HG02798 (cell line): ENCODE data around the gene FBLN1.
"Not testable (repeated sequence)": the region's sequence is repeated elsewhere in the genome, so short reads cannot be mapped to it uniquely, and the experiment has no call there.

Source experiments
- ATAC-seq: cut with Tn5 transposase; IDR thresholded peaks from one replicate; pipeline ENCODE4 v1.9.1; 2021; ENCODE audit warnings: mild to moderate bottlenecking; ENCODE audit not compliant: unreplicated experiment, poor library complexity

The FBLN1 gene, protein sequence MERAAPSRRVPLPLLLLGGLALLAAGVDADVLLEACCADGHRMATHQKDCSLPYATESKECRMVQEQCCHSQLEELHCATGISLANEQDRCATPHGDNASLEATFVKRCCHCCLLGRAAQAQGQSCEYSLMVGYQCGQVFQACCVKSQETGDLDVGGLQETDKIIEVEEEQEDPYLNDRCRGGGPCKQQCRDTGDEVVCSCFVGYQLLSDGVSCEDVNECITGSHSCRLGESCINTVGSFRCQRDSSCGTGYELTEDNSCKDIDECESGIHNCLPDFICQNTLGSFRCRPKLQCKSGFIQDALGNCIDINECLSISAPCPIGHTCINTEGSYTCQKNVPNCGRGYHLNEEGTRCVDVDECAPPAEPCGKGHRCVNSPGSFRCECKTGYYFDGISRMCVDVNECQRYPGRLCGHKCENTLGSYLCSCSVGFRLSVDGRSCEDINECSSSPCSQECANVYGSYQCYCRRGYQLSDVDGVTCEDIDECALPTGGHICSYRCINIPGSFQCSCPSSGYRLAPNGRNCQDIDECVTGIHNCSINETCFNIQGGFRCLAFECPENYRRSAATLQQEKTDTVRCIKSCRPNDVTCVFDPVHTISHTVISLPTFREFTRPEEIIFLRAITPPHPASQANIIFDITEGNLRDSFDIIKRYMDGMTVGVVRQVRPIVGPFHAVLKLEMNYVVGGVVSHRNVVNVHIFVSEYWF

GRCh38 chr22:45502215-45503049 is at the start of gene FBLN1:
TSS of gene FBLN1 (plus strand) at chr22:45502883. CDS start at chr22:45502986, 103 bp downstream.
- ATAC-seq: no peak

- ATAC-seq: no peak
Measured at GRCh38 chr22:45453764-45454163, 48.9 kb upstream of the FBLN1 start.

- no peak for ATAC-seq
Measured at GRCh38 chr22:45454275-45454674, 48.4 kb upstream of the FBLN1 start.

DNA sequence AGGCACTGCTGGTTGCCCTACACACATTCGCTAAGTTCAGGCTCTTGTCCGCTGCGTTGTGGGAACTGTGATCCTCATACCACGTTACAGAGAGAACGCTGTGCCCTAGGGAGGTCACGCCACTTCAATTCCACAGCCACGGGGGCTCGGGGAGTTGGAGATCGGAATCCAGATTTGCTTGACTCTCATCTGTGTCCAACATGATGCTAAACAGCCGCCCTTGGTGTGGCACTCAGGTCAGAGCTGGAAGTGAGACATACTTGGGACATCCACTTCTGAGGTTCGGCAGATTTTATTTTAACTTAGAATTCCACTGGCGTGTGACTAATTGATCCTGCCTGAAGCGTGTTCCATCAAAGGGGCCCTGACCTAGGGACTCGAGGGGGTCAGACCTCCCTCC is 47.5 kb upstream of the FBLN1 start:
- ATAC-seq: no peak

- ATAC-seq: no peak
Measured at GRCh38 chr22:45455621-45456020, 47.1 kb upstream of the FBLN1 start.

- ATAC-seq: no peak
Measured at GRCh38 chr22:45456811-45457210, 45.9 kb upstream of the FBLN1 start.

DNA sequence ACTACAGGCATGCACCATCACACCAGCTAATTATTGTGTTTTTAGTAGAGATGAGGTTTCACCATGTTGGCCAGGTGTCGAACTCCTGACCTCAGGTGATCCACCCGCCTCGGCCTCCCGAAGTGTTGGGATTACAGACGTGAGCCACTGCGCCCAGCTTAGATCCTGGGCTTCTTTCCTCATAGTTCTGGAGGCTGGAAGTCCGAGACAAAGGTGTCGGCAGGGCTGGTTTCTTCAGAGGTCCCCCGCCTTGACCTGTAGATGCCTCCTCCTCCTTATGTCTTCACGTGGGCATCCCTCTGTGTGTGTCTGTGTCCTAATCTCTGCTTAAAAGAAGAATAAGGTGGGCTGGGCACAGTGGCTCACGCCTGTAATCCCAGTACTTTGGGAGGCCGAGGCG is 44.2 kb upstream of the FBLN1 start:
- no peak for ATAC-seq

DNA sequence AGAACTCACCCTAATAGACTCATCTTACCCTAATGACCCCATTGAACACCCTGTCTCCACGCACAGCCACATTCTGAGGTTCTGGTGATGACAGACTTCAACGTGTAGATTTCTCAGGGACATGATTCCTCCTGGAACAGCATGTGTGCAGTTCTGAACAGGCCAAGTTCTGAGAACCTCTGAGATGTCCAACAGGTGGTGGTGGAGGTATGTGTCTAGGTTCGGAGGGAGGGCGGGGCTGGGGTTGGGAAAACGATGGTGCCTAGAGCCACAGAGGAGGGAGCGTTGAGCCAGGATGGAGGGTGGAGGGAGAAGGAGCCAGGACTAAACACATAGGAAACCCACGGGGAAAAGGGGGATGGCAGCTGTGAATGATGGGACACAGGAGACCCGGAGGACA is 43.4 kb upstream of the FBLN1 start:
- no peak for ATAC-seq

DNA sequence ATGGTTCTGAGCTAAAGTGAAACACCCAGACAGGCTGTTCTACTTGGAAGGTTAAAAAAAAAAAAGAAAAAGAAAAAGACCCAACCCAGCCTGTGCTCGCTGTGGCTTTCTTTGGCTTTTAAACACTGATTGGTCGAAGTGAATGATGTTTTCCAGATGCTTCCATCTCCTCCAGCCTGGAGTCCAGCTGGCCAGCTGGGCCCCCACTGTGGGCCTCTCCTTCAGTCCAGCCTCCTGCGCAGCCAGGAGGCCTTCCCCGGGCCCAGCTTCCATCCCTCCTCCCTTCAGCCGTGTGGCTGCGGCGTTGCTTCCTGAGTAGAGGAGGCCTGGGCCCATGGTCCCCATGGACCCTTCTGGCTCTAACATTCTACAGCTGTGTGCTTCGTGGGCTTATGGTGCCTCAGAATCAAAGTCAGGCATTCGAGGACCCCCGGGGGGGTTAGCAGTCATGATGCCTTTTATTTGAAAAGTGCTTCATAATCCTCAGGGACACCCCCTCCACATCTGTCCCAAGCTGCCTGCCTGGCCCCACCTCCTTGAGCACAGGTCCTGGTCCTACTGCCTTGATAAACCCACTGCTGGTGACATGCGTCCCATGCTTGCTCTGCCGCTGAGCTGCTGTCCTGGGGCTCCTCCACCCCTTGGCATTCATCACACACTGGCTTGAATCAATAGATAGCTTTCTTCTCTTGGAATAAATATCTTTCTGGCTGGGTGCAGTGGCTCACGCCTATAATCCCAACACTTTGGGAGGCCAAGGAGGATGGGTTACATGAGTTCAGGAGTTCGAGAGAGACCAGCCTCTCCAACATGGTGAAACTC is 42.2 kb upstream of the FBLN1 start:
- ATAC-seq: no peak

GRCh38 chr22:45462034-45462655 is 40.5 kb upstream of the FBLN1 start:
- ATAC-seq: no peak

- not testable (repeated sequence) for ATAC-seq
Measured at GRCh38 chr22:45463691-45464090, 39.0 kb upstream of the FBLN1 start.

DNA sequence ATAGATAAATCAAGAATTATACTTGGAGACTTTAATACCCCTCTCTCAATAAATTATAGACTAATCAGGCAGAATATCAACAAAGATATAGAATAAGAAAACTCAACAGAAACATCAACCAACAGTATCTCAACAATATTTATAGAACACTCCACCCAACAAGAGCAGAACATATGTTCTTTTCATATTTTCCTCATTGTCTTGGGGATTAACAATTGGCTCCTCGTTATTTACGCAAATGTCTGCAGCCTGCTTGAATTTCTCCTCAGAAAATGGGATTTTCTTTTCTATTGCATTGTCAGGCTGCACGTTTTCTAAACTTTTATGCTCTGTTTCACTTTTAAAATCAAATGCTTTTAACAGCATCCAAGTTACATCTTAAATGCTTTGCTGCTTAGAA is 37.0 kb upstream of the FBLN1 start:
- no peak for ATAC-seq

DNA sequence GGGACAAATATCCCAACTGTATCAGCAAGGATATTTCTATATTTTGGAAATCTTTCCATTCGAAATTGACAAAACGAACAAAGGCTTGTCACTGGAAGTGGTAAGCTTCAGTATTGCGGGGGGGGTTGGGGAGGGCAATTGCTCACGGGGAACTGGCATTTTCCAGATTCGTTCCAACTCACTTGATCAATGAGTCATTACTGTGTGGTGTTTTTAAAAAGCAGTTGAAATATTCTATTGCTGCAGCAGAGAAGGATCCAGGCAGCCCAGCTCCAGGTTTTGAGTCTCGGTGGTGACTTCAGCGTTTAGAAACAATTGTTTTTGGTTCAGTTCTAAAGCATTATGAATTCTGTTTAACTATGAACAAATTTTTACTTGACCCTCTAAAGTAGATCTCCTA is 33.8 kb upstream of the FBLN1 start:
- ATAC-seq: no peak

DNA sequence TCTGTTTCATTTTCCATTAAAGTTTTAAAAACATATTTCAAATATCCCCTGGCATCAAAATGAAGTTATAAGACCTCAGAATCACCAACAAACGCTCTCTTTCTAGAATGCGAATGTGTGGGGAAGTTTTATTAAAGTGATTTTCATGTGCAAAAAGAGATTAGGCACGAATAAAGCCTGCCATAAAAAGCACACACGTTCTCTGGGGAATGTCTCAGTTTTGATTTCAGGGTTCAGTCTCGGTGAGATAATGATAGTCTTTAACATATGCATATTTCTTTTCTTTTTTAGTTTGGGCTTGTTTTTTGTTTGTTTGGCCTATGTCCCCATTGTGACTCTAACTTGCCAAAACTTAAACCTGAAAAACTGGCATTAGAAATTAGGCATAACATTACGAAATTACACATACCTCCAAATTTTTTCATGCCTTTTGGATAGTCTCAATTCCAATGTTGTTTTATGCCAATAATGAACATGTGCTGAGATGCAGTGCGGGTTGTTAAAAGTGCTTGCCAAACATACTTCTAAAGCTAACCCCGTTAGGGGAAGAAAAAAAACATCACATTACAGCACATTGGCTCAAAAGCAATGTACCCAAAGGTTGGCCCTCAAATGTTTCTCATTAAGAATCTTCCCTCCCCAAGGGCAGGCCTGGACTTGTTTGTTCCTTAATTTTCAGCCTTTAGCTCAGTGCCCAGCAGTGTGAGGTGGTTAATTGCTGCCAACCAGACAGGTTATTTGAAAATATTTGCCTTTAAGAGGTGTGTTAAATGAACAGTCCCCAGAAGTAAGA is 33.2 kb upstream of the FBLN1 start:
- no peak for ATAC-seq

- ATAC-seq: no peak
Measured at GRCh38 chr22:45470871-45471270, 31.8 kb upstream of the FBLN1 start.

- no peak for ATAC-seq
Measured at GRCh38 chr22:45472426-45472825, 30.3 kb upstream of the FBLN1 start.

DNA sequence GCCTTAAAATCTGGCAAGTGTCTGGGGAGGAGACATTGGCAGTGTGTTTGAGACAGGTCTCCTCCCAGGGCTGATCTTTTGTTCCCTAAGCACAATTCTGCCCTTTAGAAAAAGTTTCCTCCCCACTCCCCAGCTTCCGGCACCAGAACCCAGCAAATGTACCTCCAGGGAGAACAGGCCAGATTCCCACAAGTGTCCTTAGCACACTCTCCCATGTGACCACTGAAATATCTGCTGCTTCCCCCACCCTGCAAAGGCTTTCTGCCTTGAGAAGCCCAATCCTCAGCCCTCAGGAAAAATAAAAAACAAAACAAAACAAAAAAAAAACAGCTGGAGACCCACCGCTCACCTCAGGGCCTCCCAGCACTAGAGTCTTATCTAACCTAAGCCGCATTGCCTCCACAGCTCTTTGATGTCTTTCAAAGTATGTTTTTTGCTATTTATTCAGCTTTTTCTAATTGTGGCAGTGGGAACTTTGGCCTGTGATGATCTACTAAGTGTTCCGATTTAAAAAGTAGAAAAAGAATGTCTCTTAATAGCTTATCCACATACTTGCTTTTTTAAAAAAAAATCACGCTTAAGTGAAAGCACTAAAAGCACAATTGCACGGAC is 29.0 kb upstream of the FBLN1 start:
- ATAC-seq: no peak

GRCh38 chr22:45475063-45475747 is 27.5 kb upstream of the FBLN1 start:
- no peak for ATAC-seq
